Measurements from ENCODE around the gene CDC42EP4.

The CDC42EP4 gene

DNA sequence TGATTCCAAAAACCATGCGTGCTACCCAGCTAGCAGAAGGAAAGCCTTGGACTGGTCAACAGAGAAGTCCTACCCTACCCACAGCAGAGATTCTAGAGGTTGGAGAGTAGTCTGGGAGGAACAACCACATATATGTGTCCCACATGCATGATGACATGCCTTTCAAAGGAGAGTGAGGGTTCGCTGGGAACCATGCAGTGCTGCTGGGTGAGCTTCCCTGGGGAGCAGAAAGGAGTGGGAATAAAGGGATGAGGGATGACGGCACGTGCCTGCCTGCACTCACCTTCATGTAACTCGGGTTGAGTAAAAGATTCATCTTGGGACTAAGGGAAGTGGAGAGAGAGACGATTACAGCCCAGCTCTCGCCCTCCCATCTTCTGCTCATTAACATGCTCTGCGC lies 59.9 kb downstream of the CDC42EP4 start:
- TF ChIP-seq, protein P1, sequence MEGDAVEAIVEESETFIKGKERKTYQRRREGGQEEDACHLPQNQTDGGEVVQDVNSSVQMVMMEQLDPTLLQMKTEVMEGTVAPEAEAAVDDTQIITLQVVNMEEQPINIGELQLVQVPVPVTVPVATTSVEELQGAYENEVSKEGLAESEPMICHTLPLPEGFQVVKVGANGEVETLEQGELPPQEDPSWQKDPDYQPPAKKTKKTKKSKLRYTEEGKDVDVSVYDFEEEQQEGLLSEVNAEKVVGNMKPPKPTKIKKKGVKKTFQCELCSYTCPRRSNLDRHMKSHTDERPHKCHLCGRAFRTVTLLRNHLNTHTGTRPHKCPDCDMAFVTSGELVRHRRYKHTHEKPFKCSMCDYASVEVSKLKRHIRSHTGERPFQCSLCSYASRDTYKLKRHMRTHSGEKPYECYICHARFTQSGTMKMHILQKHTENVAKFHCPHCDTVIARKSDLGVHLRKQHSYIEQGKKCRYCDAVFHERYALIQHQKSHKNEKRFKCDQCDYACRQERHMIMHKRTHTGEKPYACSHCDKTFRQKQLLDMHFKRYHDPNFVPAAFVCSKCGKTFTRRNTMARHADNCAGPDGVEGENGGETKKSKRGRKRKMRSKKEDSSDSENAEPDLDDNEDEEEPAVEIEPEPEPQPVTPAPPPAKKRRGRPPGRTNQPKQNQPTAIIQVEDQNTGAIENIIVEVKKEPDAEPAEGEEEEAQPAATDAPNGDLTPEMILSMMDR (conservative IDR thresholded peaks at IDR 0.05; ENCODE audit: low read depth, low read length): no peak
- H3K4me3 ChIP-seq (ENCODE audit: low read depth, low read length): no peak overlapping the region
- DNase-seq (ENCODE audit: low read depth): no peak

DNA sequence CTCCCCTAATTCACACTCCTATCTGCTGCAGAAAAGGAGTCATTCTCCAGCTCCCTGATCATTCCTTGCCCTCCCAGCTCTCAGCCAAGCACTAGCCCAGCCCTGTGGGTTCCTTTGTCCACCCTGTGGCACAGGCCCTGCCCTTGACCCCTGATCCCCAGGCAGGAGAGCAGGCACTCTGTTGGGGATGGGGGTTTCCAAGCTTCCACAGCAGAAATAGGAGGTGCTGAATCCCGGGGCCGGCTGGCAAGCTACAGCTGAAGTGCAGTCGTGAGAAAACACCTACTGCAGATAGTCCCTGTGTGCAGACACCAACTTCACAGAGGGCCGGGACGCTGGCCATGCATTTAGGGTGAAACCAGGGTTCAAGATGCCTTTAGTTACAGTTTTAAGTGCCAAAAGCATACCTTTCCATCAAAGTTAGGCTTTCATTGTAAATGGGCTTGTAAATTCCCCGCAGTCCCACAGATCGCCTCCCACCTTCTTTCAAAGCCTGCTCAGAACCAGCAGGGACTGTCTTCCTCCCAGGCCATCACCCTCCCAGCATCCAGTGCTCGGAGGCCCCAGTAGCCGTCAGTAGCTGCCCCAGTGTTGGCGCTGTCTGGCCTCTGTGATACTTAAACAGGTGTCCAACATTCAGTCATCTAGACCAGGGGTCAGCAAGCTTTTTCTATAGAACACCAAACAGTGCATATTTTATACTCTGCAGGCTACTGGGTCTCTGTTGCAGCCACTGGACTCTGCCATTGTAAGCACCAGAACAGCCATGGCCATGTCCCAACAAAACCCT lies 60.8 kb downstream of the CDC42EP4 start:
- TF ChIP-seq, protein P1 (conservative IDR thresholded peaks at IDR 0.05; ENCODE audit: low read depth, low read length): no peak

DNA sequence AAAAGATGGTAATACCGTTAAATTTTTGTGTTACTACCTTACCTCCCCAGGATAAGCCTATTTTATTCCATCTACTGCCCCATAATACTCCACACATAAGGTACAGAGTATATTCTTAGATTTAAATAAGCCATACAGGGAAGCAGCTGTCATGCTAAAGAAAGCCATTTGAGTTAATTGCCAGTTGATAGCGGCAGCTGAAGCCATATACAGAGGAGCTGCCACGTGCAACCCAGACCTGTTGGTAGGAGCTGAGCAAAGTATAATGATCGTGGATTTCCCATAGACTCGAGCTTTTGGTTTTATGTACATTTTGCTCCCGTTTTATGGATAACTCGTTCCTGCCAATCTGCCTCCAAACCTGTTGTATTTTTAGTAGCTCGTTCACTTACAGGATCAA lies 62.1 kb downstream of the CDC42EP4 start:
- TF ChIP-seq, protein P1 (conservative IDR thresholded peaks at IDR 0.05; ENCODE audit: low read depth, low read length): no peak
- DNase-seq (ENCODE audit: low read depth): no peak
- H3K4me3 ChIP-seq (ENCODE audit: low read depth, low read length): no peak overlapping the region

More for the DNA sequence above, 60.8 kb downstream of the CDC42EP4 start:
- no peak for DNase-seq (ENCODE audit: low read depth)
- no peak overlapping the region for H3K4me3 ChIP-seq (ENCODE audit: low read depth, low read length)

DNA sequence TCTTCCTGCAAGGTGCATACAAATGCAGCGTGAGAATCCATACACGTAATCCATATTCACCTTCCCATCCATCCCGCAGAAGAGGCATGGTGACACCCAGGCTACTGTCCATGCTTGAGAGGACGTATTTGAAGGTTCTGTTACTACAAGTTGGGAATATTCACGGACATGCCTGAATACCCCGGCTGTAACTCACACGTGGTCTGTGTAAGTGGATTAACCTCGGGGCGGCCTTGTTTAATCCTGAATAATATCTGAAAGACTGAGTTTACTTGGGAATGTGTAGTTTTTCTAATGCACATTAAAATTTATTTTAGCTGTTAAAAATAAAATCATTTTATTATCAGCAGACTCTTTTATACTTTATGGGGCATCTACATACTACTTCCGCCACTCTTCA lies 63.3 kb downstream of the CDC42EP4 start:
- TF ChIP-seq, protein P1 (conservative IDR thresholded peaks at IDR 0.05; ENCODE audit: low read depth, low read length): no peak
- no peak for DNase-seq (ENCODE audit: low read depth)
- no peak overlapping the region for H3K4me3 ChIP-seq (ENCODE audit: low read depth, low read length)

DNA sequence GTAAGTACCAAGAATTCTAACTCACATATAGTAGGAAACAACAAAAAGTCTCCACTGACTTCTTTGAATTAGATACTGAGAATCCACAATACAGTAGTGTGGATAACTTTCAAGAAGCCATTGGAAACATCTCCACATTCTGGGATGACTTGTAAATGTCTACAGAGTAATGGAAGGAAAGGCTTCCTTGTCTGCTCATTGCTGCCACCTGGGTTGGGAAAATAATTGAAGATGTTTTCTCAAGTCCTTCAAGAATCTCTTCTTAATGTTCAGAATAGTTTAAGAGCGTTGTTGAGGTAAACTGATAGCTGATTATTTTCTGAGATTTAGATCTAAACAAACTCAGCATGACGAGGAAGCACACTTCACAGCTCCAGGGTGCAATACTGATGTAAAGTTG lies 64.1 kb downstream of the CDC42EP4 start:
- TF ChIP-seq, protein P1 (conservative IDR thresholded peaks at IDR 0.05; ENCODE audit: low read depth, low read length): peak; percentile 55
- H3K4me3 ChIP-seq (ENCODE audit: low read depth, low read length): no peak overlapping the region
- peak; percentile 59 for DNase-seq (ENCODE audit: low read depth)

DNA sequence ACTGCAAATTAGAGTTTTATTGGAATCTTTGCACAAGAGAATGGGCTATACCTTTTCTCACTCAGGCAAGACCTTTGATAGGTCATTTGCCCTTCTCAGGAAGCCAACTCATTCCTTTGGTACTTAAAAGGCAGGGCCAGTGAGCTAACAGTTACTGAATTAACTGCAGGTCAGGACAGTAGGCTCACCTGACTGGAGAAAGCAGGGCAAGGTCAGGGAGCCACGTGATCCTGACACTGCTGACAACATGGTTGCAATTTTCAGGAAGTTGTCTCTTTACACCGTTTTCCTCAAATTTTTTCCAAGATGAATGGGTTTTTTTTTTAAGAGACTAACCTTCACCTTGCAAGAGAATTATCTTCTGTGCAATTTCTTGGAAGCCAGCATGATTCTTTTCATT lies 71.2 kb downstream of the CDC42EP4 start:
- no peak for DNase-seq (ENCODE audit: low read depth)
- TF ChIP-seq, protein P1 (conservative IDR thresholded peaks at IDR 0.05; ENCODE audit: low read depth, low read length): no peak

DNA sequence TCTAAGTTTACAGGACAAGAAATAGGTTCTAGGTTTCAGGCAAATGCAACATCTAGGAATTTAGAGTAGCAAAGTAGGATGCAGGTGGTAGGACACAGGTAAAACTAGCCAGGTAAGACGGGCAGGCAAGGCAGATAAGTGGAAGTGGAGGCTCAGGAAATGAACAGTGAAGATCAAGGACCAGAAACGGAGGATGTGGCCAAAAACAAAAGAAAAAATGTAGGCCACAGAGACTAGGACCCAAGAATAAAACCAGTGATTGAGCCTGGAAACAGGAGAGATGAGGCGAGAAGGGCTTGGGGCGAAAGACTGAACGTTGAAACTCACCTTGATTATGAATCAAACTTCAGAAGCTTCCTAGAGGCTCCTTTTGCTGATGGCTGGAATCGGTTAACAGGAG lies 74.1 kb downstream of the CDC42EP4 start:
- DNase-seq (ENCODE audit: low read depth): no peak
- TF ChIP-seq, protein P1 (conservative IDR thresholded peaks at IDR 0.05; ENCODE audit: low read depth, low read length): no peak

More for the DNA sequence above, 71.2 kb downstream of the CDC42EP4 start:
- H3K4me3 ChIP-seq (ENCODE audit: low read depth, low read length): no peak overlapping the region

More for the DNA sequence above, 74.1 kb downstream of the CDC42EP4 start:
- H3K4me3 ChIP-seq (ENCODE audit: low read depth, low read length): no peak overlapping the region
